ENCODE data around the gene ACOT11. TPM values are rescaled to one million over a fixed set of nuclear protein-coding genes. Genes with fewer than 3 reads are reported as not detected.
A peak's percentile ranks its signal among the peaks of the same experiment; 100 is the strongest.

The ACOT11 gene
- total RNA-seq, 1 experiment from 2014 or later: 4.2 TPM

DNA sequence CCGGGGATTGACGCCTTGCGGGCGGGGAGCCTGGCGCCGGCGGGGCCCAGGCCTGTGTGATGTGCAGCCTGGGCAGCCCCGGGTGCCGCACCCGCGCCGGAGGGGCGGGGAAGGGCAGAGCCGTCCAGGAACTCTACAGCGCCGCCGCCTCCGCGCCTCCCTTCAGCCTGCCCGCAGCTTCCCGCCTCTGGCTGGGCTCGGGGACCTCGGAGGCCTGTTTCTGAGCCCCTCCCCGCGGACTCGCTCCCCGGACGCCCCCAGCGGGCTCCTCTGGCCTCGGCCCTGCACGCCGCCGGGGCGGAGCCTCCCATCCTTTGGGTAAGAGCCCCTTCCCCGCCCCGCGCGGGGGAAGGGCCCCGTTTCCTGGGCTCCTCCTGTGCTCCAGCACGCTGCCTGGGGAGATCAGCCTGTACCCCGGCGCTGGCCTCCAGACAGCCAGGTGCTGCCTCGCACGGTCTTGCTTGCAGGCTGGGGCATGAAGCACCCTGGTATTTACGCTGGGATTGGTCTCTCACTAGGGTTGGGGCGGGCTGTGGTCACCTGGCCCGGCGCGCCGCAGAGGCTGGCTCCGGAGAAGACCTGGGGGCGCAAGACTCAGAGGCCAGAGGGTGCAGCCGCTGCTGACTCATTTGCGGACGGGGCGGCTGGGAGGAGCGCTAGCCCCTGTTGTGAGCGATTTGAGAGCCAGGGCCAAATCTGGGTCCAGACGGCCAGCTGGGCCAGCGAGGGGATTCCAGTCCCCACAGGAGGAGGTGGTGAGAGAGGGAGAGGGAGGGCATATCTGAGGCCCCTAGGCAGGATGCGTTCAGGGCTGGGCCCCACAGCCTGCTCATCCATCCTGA, 5.7 kb upstream of the ACOT11 start (continued):
- TF ChIP-seq, protein P1, sequence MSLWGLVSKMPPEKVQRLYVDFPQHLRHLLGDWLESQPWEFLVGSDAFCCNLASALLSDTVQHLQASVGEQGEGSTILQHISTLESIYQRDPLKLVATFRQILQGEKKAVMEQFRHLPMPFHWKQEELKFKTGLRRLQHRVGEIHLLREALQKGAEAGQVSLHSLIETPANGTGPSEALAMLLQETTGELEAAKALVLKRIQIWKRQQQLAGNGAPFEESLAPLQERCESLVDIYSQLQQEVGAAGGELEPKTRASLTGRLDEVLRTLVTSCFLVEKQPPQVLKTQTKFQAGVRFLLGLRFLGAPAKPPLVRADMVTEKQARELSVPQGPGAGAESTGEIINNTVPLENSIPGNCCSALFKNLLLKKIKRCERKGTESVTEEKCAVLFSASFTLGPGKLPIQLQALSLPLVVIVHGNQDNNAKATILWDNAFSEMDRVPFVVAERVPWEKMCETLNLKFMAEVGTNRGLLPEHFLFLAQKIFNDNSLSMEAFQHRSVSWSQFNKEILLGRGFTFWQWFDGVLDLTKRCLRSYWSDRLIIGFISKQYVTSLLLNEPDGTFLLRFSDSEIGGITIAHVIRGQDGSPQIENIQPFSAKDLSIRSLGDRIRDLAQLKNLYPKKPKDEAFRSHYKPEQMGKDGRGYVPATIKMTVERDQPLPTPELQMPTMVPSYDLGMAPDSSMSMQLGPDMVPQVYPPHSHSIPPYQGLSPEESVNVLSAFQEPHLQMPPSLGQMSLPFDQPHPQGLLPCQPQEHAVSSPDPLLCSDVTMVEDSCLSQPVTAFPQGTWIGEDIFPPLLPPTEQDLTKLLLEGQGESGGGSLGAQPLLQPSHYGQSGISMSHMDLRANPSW (CRISPR knock-in tag; conservative IDR thresholded peaks at IDR 0.05; ENCODE audit: low read depth): no peak
- TF ChIP-seq HMGA2 (CRISPR knock-in tag; IDR thresholded peaks at IDR 0.05) (no peak), ZNF671 (CRISPR knock-in tag; IDR thresholded peaks at IDR 0.05) (no peak), ZNF263 (CRISPR knock-in tag; IDR thresholded peaks at IDR 0.05; ENCODE audit: low read depth) (peak; percentile 48; the same call in 1 of the 2 replicates), CTCF (IDR thresholded peaks at IDR 0.05) (no peak), JAZF1 (CRISPR knock-in tag; IDR thresholded peaks at IDR 0.05) (no peak), ZNF425 (CRISPR knock-in tag; conservative IDR thresholded peaks at IDR 0.05) (no peak)
- TF ChIP-seq, protein P2, sequence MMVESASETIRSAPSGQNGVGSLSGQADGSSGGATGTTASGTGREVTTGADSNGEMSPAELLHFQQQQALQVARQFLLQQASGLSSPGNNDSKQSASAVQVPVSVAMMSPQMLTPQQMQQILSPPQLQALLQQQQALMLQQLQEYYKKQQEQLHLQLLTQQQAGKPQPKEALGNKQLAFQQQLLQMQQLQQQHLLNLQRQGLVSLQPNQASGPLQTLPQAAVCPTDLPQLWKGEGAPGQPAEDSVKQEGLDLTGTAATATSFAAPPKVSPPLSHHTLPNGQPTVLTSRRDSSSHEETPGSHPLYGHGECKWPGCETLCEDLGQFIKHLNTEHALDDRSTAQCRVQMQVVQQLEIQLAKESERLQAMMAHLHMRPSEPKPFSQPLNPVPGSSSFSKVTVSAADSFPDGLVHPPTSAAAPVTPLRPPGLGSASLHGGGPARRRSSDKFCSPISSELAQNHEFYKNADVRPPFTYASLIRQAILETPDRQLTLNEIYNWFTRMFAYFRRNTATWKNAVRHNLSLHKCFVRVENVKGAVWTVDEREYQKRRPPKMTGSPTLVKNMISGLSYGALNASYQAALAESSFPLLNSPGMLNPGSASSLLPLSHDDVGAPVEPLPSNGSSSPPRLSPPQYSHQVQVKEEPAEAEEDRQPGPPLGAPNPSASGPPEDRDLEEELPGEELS (CRISPR knock-in tag; IDR thresholded peaks at IDR 0.05): 0 out of 2 replicates have a peak, but pooled peaks have one; percentile 42
- TF ChIP-seq, protein P3, sequence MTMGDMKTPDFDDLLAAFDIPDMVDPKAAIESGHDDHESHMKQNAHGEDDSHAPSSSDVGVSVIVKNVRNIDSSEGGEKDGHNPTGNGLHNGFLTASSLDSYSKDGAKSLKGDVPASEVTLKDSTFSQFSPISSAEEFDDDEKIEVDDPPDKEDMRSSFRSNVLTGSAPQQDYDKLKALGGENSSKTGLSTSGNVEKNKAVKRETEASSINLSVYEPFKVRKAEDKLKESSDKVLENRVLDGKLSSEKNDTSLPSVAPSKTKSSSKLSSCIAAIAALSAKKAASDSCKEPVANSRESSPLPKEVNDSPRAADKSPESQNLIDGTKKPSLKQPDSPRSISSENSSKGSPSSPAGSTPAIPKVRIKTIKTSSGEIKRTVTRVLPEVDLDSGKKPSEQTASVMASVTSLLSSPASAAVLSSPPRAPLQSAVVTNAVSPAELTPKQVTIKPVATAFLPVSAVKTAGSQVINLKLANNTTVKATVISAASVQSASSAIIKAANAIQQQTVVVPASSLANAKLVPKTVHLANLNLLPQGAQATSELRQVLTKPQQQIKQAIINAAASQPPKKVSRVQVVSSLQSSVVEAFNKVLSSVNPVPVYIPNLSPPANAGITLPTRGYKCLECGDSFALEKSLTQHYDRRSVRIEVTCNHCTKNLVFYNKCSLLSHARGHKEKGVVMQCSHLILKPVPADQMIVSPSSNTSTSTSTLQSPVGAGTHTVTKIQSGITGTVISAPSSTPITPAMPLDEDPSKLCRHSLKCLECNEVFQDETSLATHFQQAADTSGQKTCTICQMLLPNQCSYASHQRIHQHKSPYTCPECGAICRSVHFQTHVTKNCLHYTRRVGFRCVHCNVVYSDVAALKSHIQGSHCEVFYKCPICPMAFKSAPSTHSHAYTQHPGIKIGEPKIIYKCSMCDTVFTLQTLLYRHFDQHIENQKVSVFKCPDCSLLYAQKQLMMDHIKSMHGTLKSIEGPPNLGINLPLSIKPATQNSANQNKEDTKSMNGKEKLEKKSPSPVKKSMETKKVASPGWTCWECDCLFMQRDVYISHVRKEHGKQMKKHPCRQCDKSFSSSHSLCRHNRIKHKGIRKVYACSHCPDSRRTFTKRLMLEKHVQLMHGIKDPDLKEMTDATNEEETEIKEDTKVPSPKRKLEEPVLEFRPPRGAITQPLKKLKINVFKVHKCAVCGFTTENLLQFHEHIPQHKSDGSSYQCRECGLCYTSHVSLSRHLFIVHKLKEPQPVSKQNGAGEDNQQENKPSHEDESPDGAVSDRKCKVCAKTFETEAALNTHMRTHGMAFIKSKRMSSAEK (CRISPR knock-in tag; IDR thresholded peaks at IDR 0.05; ENCODE audit: borderline replicate concordance): no peak

DNA sequence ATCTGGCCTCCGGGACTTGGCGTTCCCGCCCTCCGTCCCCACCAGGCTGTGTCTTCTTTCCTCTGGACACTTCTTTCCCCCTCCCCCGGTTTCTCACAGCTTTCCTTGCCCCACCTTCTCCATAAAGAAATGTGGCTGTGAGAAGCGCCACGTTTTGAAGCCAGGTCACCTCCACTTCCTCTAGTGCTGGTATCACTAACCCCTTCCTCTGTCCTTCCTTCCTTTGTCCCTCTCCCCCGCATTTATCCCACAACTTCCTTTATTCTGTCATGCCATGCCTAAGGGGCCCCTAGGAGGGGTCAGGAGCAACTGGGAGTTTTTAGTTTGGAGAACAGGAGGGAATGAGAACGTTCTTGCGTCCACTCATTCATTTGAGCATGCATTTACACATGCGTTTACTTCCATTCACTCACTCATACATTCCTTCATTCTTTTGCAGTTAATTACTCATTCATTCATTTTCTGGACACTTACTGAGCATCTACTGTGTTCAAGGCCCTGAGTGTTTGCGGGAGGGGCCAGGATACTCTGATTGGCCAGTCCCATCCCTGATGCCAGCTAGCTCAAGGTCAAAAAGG, 5.0 kb upstream of the ACOT11 start:
- H3K27ac Mint-ChIP-seq: no peak overlapping the region
- DNase-seq (ENCODE audit: low spot score): no peak
- no peaks in the 10 kb centered on the region for H3K9me3 Mint-ChIP-seq
- H3K4me1 Mint-ChIP-seq: peaks cover 32% of the 10 kb centered on the region
- ChIA-PET CTCF (interaction anchor here (1.1 kb wide), 1 partner anchor 53 kb away, joined by 3 read pairs; no protein-coding TSS in a partner anchor), POLR2A (interaction anchor here (0.6 kb wide), 1 partner anchor 27 kb away, joined by 4 read pairs; no protein-coding TSS in a partner anchor)
- peak; percentile 3 for ATAC-seq
- H3K4me3 Mint-ChIP-seq: peak overlapping the region; percentile 77
- H3K36me3 Mint-ChIP-seq: no peaks in the 10 kb centered on the region
- H3K27me3 Mint-ChIP-seq (ENCODE audit: low read depth): peaks cover 11% of the 10 kb centered on the region; the same call in 1 of the 2 replicates
- TF ChIP-seq ZNF263 (CRISPR knock-in tag; IDR thresholded peaks at IDR 0.05; ENCODE audit: low read depth): no peak
- TF ChIP-seq ZSCAN18 (CRISPR knock-in tag; IDR thresholded peaks at IDR 0.05): no peak
- TF ChIP-seq ZNF121 (CRISPR knock-in tag; IDR thresholded peaks at IDR 0.05): no peak
- peak; percentile 45; the same call in 1 of the 2 replicates for TF ChIP-seq NFYB (CRISPR knock-in tag; conservative IDR thresholded peaks at IDR 0.05; ENCODE audit: low read depth)
- TF ChIP-seq ZNF317 (CRISPR knock-in tag; IDR thresholded peaks at IDR 0.05; ENCODE audit: borderline replicate concordance, low read depth): no peak
- no peak for TF ChIP-seq TEAD1 (CRISPR knock-in tag; IDR thresholded peaks at IDR 0.05)
